Right renal cortex interstitium (tissue), 3 donors: ENCODE data around the gene FGFR2. TPM values are rescaled to one million over a fixed set of nuclear protein-coding genes. Genes with fewer than 3 reads are reported as not detected.

Experiments used
- DNase-seq, 3 donors: peaks; one replicate each; pipeline ENCODE4 v3.0.0-alpha.2; 2013; ENCODE audit warnings: low read depth in 3 of 3, low spot score in 2 of 3
- polyA plus RNA-seq, 3 donors: library from polyadenylated mRNA; unstranded; fragments of 120-200 nt; gene quantifications; one replicate each; pipeline ENCODE4 v1.2.1, GENCODE V29; 2013; ENCODE audit not compliant: insufficient read length in 3 of 3

The FGFR2 gene
- polyA plus RNA-seq, 3 donors: 96.1 to 106 (median 102) TPM

DNA sequence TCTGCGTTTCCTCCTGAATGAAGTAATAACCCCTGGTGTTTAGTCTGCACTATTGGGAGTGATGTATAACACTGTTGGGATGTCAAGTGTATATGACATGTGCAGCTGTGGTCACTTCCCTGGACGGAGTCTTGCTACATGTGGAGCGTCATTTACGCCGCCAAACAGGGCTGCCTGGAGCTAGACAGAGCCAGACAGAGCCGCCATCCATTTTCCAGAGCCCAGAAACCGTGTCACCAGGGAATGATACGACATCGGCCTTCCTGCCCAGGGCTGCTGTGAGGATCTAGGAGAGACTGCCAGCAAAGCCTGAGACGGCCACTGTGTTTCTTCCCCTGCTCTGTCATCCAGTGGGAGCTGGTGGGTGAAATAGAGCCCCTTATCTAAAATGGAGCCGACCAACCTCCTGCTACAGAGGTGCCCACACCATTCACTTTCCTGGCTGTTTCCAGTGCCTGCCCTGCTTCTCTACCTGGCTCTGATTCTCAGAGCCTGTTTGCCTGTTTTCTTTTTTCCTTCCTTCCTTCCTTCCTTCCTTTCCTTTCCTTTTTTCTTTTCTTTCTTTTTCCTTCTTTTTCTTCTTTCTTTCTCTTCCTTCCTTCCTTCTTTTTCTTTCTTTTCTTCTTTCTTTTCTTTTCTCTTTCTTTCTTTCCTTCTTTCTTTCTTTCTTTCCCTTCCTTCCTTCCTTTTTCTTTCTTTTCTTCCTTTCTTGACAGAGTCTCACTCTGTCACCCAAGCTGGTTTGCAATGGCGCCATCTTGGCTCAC is 13.3 kb upstream of the FGFR2 start:
- DNase-seq: no peak

DNA sequence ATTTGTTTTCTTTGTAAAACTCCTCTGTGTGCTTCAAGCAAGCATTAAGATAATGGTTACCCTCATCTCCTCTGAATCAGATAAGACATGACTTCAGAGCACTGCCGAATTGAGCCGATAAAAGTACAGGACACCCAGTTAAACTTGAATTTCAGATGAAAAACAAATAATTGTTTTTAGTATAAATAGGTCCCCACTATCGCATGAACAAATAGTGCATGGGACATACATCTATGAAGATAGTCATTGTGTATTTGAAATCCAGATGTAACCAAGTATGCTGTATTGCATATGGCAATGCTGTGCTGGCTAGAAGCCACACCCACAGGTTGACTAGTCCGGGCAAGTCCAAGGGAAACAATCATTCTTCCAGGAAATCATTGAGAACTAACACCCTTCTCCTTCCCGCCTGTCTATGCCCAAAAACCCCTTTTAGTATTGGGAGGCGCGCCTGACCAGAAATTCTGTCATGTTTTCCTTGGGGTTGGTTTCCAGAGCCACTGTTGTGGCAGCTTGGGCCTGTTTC is 12.6 kb upstream of the FGFR2 start:
- DNase-seq: no peak

DNA sequence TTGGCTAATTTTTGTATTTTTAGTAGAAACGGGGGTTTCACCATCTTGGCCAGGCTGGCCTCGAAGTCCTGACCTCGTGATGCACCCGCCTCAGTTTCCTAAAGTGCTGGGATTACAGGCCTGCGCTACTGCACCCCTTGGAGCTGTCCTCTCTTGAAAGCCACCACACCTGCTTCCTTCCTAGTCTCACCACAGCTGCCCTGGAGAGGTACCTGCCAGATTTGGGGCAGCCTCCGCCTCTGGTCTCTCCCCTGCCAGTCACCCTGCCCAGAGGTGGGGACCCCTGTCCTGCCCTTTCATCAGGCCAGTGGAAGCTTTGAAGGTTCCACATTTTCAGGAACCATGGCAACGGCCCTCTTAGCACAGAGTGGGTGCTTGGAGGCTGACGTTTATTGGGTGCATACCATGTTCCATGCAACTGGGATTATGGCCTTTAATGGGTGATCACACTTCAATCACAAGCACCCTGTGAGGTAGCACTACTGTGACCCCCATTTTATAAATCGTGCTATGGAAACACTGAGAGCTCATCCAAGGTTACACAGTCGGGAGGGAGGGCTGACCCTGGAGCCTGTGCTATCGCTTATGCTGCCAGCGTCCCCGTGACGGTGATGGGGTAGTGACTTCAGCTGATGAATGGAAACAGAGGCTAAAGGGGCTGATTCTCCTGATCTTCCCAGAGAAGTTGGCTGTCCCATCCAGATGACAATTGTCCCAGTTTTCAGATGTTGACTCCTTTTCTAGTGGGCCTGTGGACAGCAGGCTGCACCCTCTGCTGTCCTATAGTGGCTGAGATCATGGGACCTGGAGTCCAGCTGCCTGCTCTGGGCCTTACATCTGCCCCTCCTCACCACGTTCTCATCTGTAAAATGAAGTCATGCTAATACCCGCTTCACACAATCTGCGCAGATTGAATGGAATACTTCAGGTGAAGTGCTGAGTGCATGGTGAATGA is 11.5 kb upstream of the FGFR2 start:
- DNase-seq: no peak

DNA sequence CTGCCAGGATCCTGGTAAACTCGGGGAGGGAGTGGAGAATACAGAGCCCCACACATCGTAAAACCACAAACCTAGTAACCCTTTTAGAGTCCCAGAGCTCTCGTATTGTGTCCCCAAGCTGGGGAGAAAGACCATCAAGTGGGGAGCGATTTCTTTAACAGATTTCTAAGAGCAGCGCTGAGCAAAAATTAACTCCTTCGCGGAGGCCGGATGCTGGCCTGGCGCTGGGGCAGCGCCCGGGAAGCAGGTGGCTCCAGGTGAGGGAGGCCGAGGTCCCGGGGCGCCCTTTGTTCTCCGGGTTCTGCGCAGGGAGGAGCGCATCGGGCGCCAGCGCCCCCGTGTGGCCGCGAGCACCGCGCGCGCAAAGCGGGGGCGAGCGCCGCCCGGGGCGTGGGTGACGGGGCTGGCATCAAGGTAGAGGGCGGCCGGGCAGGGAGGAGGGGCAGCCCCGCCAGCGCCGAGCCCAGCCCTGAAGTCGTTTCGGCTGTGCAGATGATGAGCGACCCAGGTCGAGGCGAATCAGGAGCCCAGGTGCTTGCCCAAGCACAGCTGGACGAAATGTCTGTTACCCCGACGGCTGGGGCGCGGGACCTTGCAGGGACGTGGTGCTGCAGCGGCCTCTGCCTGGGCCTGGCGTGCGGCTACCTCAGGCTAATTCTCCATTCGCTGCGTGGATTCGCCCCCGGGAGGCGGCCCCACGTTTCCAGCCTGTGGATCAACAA is 10.4 kb upstream of the FGFR2 start:
- DNase-seq: peak in 1 of 3 donors; percentile 29

DNA sequence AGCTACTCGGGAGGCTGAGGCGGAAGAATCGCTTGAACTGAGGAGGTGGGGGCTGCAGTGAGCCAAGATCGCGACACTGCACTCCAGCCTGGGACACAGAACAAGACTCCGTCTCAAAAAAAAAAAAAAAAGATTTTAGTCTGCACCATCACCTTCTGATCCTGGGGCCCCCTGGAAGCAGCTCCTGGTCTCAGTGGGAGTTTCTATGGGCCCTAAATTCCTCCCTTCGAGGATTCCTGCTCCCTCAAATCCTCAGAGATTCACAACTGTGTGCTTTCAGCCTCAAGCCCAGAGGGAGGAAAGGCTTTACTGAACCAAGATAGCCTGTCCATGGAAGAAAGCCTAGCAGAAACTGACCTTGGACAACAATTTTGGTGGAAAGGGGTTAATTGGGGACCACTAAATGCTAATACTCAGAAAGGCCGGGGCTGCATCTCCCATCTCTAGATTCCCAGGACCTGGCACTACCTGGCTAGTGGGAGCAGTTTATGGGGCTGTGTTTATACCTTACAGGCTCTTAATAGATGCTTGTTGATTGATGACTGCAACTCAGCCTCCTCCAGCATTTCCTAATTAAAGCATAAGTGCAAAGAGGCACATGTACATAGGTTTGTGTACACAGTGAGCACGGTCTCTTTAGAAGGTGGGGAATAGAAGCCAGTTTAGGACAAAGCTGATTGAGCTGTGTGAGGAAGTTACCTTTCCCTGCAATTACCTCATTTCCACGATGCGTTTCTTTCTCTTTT is 9.2 kb upstream of the FGFR2 start:
- DNase-seq: no peak

DNA sequence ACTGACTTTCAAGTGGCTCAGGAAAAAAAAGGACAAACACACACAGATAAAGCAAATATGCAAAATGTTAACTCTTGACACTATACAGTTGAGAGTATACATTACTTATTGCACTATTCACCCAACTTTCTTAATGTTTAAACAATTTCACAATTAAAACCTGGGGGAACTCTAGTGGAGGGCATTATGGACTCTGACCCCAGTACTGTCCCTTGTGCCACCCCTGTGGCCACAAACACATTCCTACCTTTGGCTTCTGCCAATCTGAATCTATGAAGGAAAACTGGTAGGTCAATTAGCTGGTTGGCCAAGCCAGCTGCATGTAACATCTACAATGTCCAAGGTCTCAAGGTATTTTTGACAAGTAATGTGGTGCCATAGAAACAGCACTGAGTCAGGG is 7.5 kb upstream of the FGFR2 start:
- no peak for DNase-seq

DNA sequence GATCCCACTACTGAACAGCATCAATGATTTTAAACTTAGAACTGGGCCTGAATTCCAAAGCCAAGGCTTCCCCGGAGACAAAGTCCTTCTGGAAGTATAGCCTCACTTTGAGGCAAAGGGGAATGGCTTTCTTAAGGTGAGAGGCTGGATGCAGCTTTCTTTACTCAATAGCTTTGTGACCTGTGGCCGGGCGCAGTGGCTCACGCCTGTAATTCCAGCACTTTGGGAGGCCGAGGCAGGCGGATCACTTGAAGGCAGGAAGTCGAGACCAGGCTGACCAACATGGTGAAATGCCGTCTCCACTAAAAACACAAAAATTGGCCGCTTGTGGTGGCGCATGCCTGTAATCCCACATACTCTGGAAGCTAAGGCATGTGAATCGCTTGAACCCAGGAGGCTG is 3.2 kb upstream of the FGFR2 start:
- DNase-seq: no peak

DNA sequence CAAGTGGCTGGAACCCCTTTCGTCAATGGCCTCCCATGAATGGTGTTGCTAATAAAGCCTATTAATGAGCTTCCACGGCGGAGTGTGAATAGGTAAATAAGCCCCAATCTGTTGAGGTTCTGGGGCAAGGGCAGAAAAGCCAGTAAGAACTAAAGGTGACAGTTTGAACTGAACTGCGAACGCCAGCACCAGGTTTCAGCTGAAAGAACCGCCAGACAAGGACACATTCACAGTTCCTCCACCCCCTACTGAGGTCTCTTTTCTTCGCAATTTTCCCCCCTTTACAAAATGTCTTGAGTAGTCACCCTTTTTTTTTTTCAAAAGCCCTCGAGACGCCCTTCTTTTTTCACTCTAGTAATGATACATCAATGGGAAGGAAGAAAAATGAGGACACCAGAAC is 2.4 kb upstream of the FGFR2 start:
- DNase-seq: no peak

DNA sequence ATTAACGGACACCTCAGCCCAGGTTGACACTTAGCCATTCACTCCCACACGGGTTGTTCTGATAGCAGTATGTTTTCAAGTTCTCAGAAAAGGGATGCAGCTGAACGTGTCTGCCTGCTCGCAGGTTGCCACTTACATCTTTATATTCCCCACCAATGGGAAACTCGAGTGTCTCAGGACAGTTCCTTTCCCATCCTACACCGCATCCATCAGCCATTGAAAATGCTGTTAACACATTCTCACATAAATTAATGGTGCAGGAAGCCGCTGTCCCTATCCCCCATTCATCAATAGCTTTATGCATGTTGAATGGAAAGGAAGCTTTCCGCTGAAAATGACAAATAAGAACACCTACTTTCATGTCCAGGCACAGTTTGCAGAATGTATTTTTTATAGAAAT is 1.7 kb upstream of the FGFR2 start:
- DNase-seq: no peak

DNA sequence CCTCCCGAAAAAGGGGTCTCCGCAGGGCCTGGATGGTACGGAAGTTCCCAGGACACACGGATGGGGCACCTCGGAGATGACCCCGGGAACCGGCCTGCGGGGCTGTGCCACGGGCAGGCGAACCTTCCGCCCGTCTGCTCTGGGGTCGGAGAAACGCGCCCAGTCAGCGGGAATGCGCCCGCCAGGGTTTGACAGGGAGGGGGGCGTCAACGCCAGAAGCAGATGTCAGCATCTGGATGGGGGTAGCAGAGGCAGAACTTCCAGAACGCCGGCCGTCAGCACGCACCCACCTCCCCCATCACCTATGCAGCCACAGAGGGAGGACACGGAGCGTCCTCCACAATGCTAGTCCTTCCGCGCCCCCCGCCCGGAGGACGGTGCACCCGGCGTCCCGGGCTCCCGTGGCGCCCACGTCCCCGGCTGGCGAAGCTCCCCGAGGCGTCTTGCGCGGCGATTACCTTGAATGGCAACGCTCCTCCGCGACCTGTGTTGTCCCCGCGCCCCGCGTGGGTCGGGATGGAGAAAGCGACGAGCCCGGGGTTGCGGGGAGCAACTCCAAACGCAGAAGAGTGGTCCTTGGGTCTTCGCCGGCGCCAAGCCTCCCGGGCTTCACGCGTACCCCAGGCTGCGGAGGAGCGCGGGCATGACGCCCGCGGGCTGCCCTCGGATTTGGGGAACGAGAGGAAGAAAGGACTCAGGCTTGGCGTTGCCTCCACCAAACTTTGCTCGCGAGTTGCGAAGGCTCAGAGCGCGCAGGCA is 561 bp downstream of the FGFR2 start:
- no peak for DNase-seq

DNA sequence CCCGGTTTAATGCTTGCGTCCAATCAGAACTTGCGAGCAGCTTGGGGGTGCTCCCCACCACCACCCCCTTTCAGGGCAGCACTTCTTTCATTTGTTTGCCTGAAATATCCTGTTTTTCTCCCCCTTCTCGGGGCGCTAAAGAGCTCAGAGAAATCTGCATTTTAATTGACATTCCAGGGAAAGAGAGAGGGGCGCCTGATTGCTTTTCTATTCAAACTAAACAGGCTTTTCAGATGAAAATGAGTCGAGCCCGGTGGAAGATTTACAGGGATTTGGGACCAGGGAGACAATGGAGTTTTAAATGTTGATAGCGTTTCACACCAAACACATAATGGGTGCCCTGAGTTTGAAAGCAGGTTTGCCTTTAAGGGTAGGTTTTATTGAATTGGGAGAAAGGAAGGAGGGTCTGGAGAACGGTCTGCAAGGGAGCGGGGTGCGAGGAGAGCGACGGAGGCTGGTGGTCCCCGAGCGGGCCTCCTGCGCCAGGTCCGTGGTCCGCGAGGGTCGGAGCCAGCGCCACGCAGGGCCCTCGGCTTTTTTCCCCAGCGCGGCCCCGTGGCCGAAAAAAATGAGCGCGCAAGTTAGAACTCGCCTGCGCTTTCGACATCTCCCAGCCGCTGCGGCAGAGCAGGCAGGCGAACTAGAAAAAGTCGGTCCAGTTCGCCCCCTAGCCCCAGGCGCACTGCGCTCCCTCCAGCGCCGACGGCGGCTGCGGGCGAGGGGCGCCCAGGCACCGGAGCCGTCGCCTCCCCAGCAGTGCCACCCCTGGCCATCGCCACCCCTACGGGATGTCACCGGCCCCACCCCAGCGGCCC is 1.3 kb downstream of the FGFR2 start:
- DNase-seq: peak in 1 of 3 donors; percentile 48

DNA sequence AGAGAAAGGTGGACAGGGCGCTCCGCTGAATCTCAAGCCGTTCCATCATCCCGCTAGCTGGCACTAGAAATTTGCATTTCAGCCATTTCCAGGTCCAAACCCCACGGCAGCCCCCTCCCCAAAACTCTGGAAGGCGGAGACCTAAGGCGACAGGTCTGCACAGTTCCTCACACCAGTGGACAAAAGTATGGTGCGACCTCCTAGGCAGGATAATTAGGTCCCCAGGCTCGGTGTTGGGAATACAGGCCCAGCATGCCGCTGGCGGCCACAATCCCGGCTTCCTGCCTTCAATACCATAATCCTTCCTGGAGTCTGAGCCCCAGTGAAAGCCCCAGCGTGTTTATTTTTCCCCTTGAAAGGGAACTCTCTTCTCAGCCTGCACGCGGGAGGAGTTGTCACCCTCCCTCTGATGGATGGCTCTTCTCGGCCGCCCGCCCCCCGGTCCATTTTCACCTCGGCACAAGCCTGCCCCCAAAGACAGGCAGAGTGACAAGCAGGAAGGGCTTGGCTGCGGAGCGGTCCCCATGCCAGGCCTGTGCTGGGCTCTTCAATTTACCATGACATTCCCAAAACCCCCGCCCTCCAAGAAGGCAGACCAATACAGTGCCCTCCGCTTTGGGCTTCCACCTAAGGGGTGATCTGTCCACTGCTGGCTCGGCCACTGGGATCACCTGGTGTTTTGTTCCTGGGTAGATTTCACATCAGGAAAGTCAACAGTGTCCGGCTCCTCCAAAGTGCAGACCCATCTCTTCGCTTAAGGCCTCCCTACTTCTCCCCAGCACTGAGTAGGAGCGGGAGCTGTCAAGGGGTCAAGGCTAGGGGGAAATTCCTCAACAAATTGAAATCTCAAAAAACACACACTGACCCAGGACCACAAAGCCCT is 2.2 kb downstream of the FGFR2 start:
- peak in 1 of 3 donors; percentile 31 for DNase-seq

DNA sequence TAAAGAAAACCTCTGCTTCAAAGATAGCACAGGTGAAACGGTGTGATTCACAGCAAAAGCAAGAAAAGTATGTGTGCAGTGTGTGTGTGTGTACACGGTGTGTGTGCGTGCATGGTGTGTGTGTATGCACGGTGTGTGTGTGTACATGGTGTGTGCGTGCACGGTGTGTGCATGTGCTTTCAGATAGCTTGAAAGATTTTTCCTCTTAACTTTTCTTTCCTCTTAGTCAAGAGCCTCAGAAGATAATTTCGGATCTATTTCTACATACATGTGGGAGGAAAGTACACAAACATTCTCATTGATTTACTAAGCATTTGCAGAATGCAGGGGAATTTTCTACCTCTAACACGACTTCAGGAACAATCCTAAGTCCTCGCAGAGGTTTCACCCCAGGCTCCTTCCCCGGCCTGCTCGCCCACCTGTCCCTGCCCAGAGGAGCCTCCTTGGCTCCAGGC is 2.9 kb downstream of the FGFR2 start:
- DNase-seq: no peak

DNA sequence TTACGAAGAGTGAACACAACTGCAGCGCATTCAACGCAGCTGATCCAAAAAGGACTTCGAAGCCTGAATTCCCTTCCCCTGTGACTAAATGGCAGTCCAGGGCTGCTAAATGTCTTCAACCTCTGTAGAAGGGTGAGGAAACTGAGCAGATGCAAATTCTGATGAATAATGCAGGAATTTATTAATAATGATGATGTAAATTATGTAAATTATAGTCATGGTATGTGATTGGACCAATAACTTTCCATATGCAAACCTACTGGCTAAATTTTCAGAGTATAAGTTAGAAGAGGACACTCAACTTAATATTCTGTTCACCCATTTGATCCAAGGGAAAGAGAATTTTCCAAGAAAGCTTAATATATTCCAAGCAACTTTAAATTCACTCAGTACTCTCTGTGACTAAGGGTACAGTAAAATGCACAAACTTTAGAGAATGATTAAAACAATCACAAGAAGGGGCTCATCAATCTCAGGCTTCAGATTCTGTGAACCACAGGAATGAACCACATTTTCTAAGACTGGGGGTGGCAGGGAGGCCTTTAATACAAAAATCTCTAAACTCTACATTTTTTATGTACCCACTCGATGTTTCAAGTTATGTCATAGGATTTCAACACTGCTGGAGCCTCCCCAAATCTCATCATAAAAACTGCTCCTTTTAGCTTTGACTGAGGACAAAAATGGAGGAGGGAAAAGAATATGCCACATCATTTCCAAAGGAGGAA is 3.5 kb downstream of the FGFR2 start:
- DNase-seq: no peak

DNA sequence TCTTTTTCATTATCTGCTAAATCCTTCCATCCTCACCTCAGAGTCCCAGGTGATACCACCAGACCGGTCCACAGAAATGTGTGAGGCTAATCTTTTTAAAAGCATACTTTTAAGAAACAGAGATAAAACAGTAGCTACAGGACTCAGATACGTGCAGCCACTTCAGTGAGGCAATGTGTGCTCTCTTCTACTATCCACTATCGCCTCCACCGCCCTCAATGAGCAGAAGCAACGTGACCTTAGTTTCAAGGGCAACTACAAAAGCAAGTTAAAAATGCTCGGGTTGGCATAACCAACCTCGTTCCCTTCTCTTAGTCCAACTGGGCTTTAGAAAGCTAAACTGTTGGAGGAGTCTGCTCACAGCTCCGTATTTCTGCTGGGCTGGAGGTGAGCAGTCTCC is 4.2 kb downstream of the FGFR2 start:
- no peak for DNase-seq

DNA sequence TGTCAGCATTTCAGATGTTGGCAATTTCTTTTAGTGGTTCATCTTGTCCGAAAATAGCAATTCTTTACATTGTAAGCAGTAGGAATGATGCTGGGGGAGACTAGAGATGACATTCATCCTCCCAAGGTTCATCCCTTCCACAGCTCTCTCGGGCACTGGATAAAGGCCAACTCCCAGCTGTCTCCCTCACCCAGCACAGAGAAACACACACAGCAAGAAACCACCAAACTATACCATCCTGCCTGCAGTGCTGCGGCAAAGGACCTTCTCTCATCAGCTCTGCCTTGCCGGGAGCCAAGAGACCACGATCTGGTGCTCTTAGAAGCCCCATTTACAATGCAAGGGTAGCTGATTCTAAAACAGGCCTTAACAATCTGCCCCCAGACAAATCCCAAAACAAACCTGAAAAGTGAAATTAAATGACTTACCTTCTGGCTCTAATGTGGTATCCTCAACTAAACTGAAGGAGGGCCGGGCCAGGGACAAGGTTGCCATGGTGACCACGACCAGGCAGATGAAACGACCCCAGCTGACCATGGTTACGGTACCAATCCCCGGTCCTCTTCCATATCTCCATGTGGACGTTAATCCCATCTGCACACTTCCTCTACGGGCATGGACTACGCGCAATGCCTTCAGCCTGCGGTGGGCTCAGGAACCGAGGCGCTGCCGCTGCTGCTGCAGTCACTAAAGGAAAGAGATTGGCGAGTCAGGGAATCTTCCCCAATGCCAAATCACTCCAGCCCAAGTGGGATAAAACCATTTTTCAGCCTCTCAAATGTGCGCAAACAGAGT is 4.8 kb downstream of the FGFR2 start:
- no peak for DNase-seq
